Caco-2 (cell line): Measurements from ENCODE around the gene CDC37L1. TPM values are rescaled to one million over a fixed set of nuclear protein-coding genes. Genes with fewer than 3 reads are reported as not detected.

Source experiments
- BruUV-seq: library from RNA; stranded (reverse); fragments of 400-500 nt; replicated peaks from 2 replicates; lab custom pipeline; 2021; lab: Mats Ljungman, UMichigan
- CTCF ChIA-PET: fragments of 300-600 bp; sonication (Branson Sonifier 250); formaldehyde crosslinking; loops from one replicate; lab custom pipeline; 2022; ENCODE audit warnings: antibody characterized with exemption; lab: Charles Lee
- POLR2A ChIA-PET: fragments of 300-600 bp; sonication (Branson Sonifier 250); formaldehyde crosslinking; loops from one replicate; lab custom pipeline; 2022; ENCODE audit warnings: antibody characterized with exemption; lab: Charles Lee
- DNase-seq, 2 experiments: peaks; one replicate each; pipeline versions ENCODE4 v3.0.0 to v3.0.0-alpha.2; 2020 to 2022
- H3K27me3 ChIP-seq: replicated peaks from 2 replicates; pipeline ENCODE4 v1.6.0; 2011; ENCODE audit warnings: low read length; ENCODE audit not compliant: control insufficient read depth, insufficient read depth
- H3K36me3 ChIP-seq: 2 replicates; pipeline ENCODE4 v1.5.1; 2011; ENCODE audit warnings: low read length; ENCODE audit not compliant: control insufficient read depth, insufficient read depth
- H3K4me1 ChIP-seq: fragments of 250-450 bp; sonication (Bioruptor Pico); 2 replicates; pipeline ENCODE4 v1.5.1; 2020; ENCODE audit warnings: mild to moderate bottlenecking
- H3K4me3 ChIP-seq: 2 replicates; pipeline ENCODE4 v1.5.1; 2011; ENCODE audit warnings: low read depth, mild to moderate bottlenecking, control low read depth, low read length
- H3K9me3 ChIP-seq: fragments of 250-450 bp; sonication (Bioruptor Pico); 2 replicates; pipeline ENCODE4 v1.5.1; 2020; ENCODE audit warnings: mild to moderate bottlenecking, moderate library complexity
- H3K27ac Mint-ChIP-seq: one replicate; pipeline ENCODE4 v1.8.0; 2022; ENCODE audit warnings: mixed read lengths; ENCODE audit not compliant: unreplicated experiment
- H3K27me3 Mint-ChIP-seq: one replicate; pipeline ENCODE4 v1.8.0; 2022; ENCODE audit warnings: mixed read lengths; ENCODE audit not compliant: insufficient read depth, unreplicated experiment
- H3K36me3 Mint-ChIP-seq: one replicate; pipeline ENCODE4 v1.8.0; 2022; ENCODE audit warnings: mild to moderate bottlenecking, mixed read lengths; ENCODE audit not compliant: insufficient read depth, unreplicated experiment
- H3K4me1 Mint-ChIP-seq: one replicate; pipeline ENCODE4 v1.8.0; 2022; ENCODE audit warnings: low read depth, mixed read lengths; ENCODE audit not compliant: unreplicated experiment
- H3K4me3 Mint-ChIP-seq: one replicate; pipeline ENCODE4 v1.8.0; 2022; ENCODE audit warnings: mild to moderate bottlenecking, moderate library complexity, mixed read lengths; ENCODE audit not compliant: unreplicated experiment
- H3K9me3 Mint-ChIP-seq: one replicate; pipeline ENCODE4 v1.8.0; 2022; ENCODE audit warnings: mixed read lengths; ENCODE audit not compliant: unreplicated experiment
- CTCF ChIP-seq, 2 experiments: fragments of 200-600 bp in 1 of 2; IDR thresholded peaks; 1 replicate in 1 of 2; 2 replicates in 1 of 2; pipeline versions ENCODE4 v1.5.1 to v1.8.0; 2011 to 2022; ENCODE audit warnings: antibody characterized with exemption in 1 of 2, control low read depth in 1 of 2, inconsistent platforms in 1 of 2, low read depth in 1 of 2, low read length in 1 of 2, mild to moderate bottlenecking in 1 of 2, moderate library complexity in 1 of 2; ENCODE audit not compliant: insufficient read depth in 1 of 2, severe bottlenecking in 1 of 2, unreplicated experiment in 1 of 2
- intact Hi-C: fragments of 100-400 bp; cut with micrococcal nuclease; formaldehyde crosslinking; loops from one replicate; pipeline ENCODE4 v1.10.0; 2022; ENCODE audit not compliant: unreplicated experiment
- total RNA-seq: library from RNA; stranded (reverse); gene quantifications from 2 replicates; pipeline ENCODE4 v1.2.3, GENCODE V29; 2022

The CDC37L1 gene
- total RNA-seq, 1 experiment from 2014 or later: 9.3 TPM

- intact Hi-C loops: loop anchor here (1.0 to 10.0 kb wide), 4 partner anchors 16 to 322 kb away; partner anchors contain the start of genes AK3, CDC37L1, JAK2 and RCL1
- H3K4me3 ChIP-seq: peak overlapping the region; percentile 79
- no peak for DNase-seq
- Mint-ChIP-seq H3K36me3 (no peaks in the 10 kb centered on the region), H3K4me1 (peaks cover 9% of the 10 kb centered on the region), H3K9me3 (no peaks in the 10 kb centered on the region), H3K4me3 (peak overlapping the region; percentile 75), H3K27me3 (no peaks in the 10 kb centered on the region), H3K27ac (peak overlapping the region; percentile 63)
- ChIA-PET POLR2A (no interaction called here), CTCF (interaction anchor here (0.6 to 1.6 kb wide), 4 partner anchors 15 to 78 kb away, joined by 3 to 7 read pairs (median 6); partner anchors contain the start of genes AK3 and CDC37L1)
- BruUV-seq: no TSS peak
- peaks cover 15% of the 10 kb centered on the region; the same call in 1 of the 2 replicates for H3K4me1 ChIP-seq
- no peaks in the 10 kb centered on the region for H3K36me3 ChIP-seq
- H3K9me3 ChIP-seq: no peaks in the 10 kb centered on the region
- no peak for TF ChIP-seq CTCF (IDR thresholded peaks at IDR 0.05; ENCODE audit: insufficient read depth in 1 of 2, low read depth in 1 of 2, low read length in 1 of 2, severe bottlenecking in 1 of 2, unreplicated experiment in 1 of 2)
- no peaks in the 10 kb centered on the region for H3K27me3 ChIP-seq
These were observed 16.2 kb upstream of the CDC37L1 start for GRCh38 chr9:4662989-4663792.

DNA sequence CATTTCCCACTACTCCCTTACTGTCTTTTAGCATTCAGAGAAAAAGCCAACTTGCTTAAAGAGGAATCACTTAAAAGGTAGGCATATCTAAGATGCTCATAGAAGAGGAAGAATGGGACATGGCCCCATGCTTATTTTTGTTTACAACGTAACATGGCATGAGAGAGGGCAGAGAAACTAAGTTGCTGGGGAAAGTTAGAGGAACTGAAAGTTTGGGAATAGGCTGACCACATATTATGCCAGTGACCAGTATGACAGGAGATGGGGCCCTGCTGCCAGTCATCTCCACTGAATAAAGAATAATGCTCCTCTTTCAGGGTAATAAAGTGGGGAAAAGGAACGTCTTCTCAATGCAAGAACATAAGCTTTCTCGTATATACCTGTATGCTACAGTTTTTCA is 15.4 kb upstream of the CDC37L1 start:
- TF ChIP-seq CTCF (IDR thresholded peaks at IDR 0.05; ENCODE audit: insufficient read depth in 1 of 2, low read depth in 1 of 2, low read length in 1 of 2, severe bottlenecking in 1 of 2, unreplicated experiment in 1 of 2): no peak
- ChIA-PET POLR2A (no interaction called here), CTCF (no interaction called here)
- H3K9me3 ChIP-seq: no peaks in the 10 kb centered on the region
- intact Hi-C loops: loop anchor here (5.0 to 10.0 kb wide), 3 partner anchors 78 to 321 kb away; partner anchors contain the start of genes AK3, JAK2 and RCL1
- H3K36me3 Mint-ChIP-seq: no peaks in the 10 kb centered on the region
- H3K27ac Mint-ChIP-seq: no peak overlapping the region
- H3K4me1 ChIP-seq: 0 out of 2 replicates have a peak, but pooled peaks cover 12% of the 10 kb centered on the region
- no peaks in the 10 kb centered on the region for H3K9me3 Mint-ChIP-seq
- H3K4me1 Mint-ChIP-seq: peaks cover 7% of the 10 kb centered on the region
- H3K4me3 Mint-ChIP-seq: peak overlapping the region; percentile 43
- DNase-seq: no peak
- no peaks in the 10 kb centered on the region for H3K27me3 ChIP-seq
- H3K27me3 Mint-ChIP-seq: no peaks in the 10 kb centered on the region
- H3K4me3 ChIP-seq: no peak overlapping the region
- BruUV-seq: TSS peak; percentile 58
- no peaks in the 10 kb centered on the region for H3K36me3 ChIP-seq

GRCh38 chr9:4665357-4665756 is 14.0 kb upstream of the CDC37L1 start:
- intact Hi-C loops: loop anchor here (10.0 kb wide), 1 partner anchor 319 kb away; the partner anchor contains the start of gene JAK2
- Histone ChIP-seq H3K36me3 (no peaks in the 10 kb centered on the region), H3K4me1 (0 out of 2 replicates have a peak, but pooled peaks cover 12% of the 10 kb centered on the region), H3K4me3 (no peak overlapping the region; the same call in 1 of the 2 replicates), H3K27me3 (no peaks in the 10 kb centered on the region), H3K9me3 (no peaks in the 10 kb centered on the region)
- POLR2A ChIA-PET: interaction anchor here (0.8 to 1.2 kb wide), 3 partner anchors 12 to 174 kb away, joined by 3 to 5 read pairs (median 4); partner anchors contain the start of gene CDC37L1
- Mint-ChIP-seq H3K9me3 (no peaks in the 10 kb centered on the region), H3K27ac (no peak overlapping the region), H3K4me3 (peak overlapping the region; percentile 84), H3K27me3 (no peaks in the 10 kb centered on the region), H3K36me3 (no peaks in the 10 kb centered on the region), H3K4me1 (peaks cover 7% of the 10 kb centered on the region)
- DNase-seq: no peak
- CTCF ChIA-PET: no interaction called here
- no TSS peak for BruUV-seq
- TF ChIP-seq CTCF (IDR thresholded peaks at IDR 0.05; ENCODE audit: insufficient read depth in 1 of 2, low read depth in 1 of 2, low read length in 1 of 2, severe bottlenecking in 1 of 2, unreplicated experiment in 1 of 2): no peak
